Stimulated activated CD8-positive, alpha-beta memory T cell treated with anti-CD3 and anti-CD28 coated beads, Interleukin-2, amount 100 ng/mL, for 48 hours (primary cell): Measurements from ENCODE around the gene CBX6.

Source experiments
- DNase-seq, 2 donors: peaks; one replicate each; pipeline ENCODE4 v3.0.0-alpha.2; 2020; ENCODE audit warnings: low read depth in 2 of 2

The CBX6 gene

GRCh38 chr22:38840129-38840528, 31.9 kb downstream of the CBX6 start:
- no peak for DNase-seq

- DNase-seq, result no peak
Observed at GRCh38 chr22:38839686-38840085, 32.3 kb downstream of the CBX6 start.

- DNase-seq, result no peak
Observed at GRCh38 chr22:38837414-38837928, 34.5 kb downstream of the CBX6 start.

DNA sequence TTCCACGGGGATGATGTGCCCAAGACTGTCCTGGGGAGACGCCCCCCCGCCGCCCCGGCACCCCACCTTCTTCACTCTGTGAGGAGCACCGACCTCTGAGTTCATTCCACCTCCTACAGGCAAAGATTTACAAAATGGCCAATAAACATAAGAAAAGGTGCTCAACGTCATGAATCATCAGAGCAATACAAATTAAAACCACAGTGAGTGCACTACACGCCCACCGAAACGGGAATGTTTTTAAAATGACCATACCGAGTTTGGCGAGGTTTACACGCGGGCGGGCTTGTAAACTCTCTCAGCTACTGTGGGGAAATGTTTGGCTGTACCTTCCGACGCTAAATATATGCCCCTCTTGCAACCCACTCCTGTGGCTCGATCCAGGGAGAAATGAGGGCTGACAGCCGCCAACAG, 36.1 kb downstream of the CBX6 start:
- no peak for DNase-seq

- DNase-seq, result no peak
Observed at GRCh38 chr22:38834991-38835390, 37.0 kb downstream of the CBX6 start.

- DNase-seq, result no peak
Observed at GRCh38 chr22:38834215-38834953, 37.6 kb downstream of the CBX6 start.

DNA sequence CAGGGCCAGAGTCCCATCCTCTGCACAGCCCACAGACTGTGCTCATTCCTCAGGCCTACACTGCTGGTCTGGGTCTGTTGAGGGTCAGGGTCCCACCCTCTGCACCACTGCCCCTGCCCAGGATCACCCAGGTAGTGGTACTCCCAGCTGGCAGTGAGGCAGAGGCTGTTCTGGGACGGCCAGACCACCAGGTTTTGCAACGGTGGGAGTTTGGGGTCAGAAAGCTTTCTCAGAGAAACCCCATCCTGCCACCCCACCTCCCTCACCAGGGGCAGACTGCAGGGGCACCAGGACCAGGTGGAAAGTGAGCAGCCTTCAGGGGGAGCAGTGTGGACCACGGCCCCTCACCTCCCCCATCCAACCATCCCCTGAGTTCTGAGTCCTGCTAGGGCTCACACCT, 39.0 kb downstream of the CBX6 start:
- DNase-seq, result no peak

GRCh38 chr22:38832005-38832978, 39.7 kb downstream of the CBX6 start:
- no peak for DNase-seq

GRCh38 chr22:38831166-38831945, 40.7 kb downstream of the CBX6 start:
- DNase-seq, result no peak

DNA sequence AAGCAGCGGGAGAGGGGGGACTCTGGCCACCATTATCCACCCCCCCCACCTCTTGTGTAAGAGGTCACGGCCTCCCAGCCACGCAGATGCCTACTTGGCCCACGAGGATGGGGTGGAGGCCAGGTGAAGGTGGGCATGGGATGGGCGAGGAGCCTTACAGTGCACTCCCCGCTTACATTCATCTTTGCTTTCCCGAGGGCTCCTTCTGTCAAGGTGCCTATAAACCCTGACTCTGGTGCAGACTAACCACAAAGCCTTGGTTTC, 41.2 kb downstream of the CBX6 start:
- DNase-seq, result no peak

- DNase-seq, result no peak
Observed at GRCh38 chr22:38830026-38830844, 41.8 kb downstream of the CBX6 start.

DNA sequence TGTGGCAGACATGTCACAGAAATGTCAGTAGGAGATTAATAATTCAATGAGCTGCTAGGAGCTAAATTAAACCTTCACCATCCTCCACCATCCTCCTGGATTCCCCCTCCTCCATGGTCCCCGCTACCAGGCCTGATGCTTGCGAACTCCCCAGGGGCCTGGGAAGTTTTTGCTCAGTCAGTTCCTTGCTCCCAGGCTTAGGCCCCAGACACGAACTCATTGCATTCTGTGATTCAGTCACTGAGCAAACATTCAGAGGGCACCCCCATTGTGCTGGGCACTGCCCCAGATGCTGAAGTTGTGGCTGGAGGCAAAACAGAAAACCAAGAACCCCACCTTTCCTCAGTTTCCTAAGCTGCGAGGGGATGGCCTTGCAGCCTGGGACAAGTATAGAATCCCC, 42.5 kb downstream of the CBX6 start:
- no peak for DNase-seq

DNA sequence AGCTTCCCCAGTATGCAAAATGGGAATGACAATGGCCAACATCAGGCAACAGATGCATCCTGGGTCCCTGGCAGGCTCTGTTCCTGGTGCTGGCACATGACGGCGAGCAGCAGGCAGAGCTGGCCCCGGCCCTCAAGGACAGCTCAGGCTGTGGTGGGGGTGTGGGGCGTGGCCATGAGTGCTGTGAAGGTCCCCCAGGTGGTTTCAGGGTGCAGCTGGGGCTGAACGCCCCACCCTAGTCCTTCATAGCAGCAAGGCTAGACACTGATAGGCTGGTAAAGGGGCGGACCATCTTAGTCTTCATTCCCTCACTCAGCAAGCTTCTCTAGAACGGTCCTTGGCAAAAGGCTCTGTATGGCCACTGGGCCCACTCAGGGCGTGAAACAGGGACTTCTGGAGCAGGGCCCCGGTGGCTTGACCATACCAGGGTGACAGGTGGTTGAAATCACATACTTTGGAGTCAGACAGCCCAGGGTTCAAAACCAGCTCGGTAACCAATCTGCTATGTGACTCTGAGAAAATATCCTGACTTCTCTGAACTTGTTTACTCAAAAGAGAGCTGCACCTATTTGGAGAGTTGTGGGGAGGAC, 43.3 kb downstream of the CBX6 start:
- no peak for DNase-seq

GRCh38 chr22:38828191-38828590, 43.8 kb downstream of the CBX6 start:
- DNase-seq, result no peak

- DNase-seq, result no peak
Observed at GRCh38 chr22:38827510-38827909, 44.5 kb downstream of the CBX6 start.

DNA sequence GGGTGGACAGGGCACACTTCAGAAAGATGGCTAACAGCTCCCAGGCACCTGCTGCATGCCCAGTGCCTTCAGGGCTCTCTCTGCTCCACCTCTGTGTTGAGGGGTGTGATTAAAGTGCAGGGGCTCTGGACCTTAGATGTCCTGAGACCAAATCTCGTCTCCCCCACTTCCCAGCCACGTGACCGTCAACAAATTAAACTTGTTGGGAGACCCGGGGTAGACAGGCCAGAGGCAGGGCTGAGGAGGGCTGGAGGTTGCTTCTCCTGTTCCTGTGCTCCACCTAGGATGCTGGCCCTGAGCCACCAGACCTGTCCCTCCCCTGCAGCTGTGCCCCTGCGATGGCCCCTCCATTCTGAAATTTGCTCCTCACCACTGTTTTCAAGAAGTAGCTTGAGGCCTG, 45.2 kb downstream of the CBX6 start:
- no peak for DNase-seq

GRCh38 chr22:38826386-38826785, 45.6 kb downstream of the CBX6 start:
- DNase-seq, result no peak

GRCh38 chr22:38824585-38824984, 47.4 kb downstream of the CBX6 start:
- peak; percentile 7 to 16 for DNase-seq

- DNase-seq, result no peak
Observed at GRCh38 chr22:38823637-38824036, 48.4 kb downstream of the CBX6 start.

- DNase-seq, result no peak
Observed at GRCh38 chr22:38823076-38823475, 48.9 kb downstream of the CBX6 start.

DNA sequence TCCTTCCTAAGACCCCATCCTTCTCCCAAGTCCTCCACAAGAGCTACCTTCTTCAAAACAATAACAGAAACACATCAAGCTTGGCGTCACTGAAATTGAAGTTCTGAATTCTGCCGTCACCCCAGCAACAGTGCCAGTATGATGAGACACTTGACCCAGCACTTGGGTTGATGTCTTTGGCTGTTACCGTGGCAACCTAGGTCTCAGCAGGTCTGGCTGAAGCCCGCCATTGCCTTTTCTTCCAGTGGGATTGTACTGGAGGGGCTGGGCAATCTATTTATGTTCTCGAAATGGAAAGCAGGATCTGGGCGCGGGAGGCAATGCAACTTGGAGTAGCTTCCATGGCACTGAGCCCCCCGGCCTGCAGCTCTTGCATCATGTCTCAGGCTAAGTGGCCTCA, 52.0 kb downstream of the CBX6 start:
- DNase-seq, result no peak
